ENCODE results near the gene FIGNL1.

FIGNL1 gene

GRCh38 chr7:50422858-50423257 is 27.3 kb downstream of the FIGNL1 start:
- no peak overlapping the region for H3K9ac ChIP-seq (ENCODE audit: low read depth, low read length)
- H3K4me3 ChIP-seq (ENCODE audit: low read length) = no peak overlapping the region
- no peak overlapping the region for H3K27ac ChIP-seq (ENCODE audit: low read length)
- H3K36me3 ChIP-seq (ENCODE audit: insufficient read depth, low read depth, low read length) = no peaks in the 10 kb centered on the region
- H3K9me3 ChIP-seq (ENCODE audit: insufficient read depth, low read depth, low read length) = no peaks in the 10 kb centered on the region
- no peaks in the 10 kb centered on the region for H3K27me3 ChIP-seq (ENCODE audit: insufficient read depth, low read length)
- H3K4me1 ChIP-seq (ENCODE audit: insufficient read depth, low read length) = peaks cover 4% of the 10 kb centered on the region

GRCh38 chr7:50421043-50421442 is 29.1 kb downstream of the FIGNL1 start:
- Histone ChIP-seq H3K9me3 (ENCODE audit: insufficient read depth, low read depth, low read length) (no peaks in the 10 kb centered on the region), H3K36me3 (ENCODE audit: insufficient read depth, low read depth, low read length) (no peaks in the 10 kb centered on the region), H3K4me3 (ENCODE audit: low read length) (no peak overlapping the region), H3K27ac (ENCODE audit: low read length) (no peak overlapping the region), H3K27me3 (ENCODE audit: insufficient read depth, low read length) (no peaks in the 10 kb centered on the region), H3K4me1 (ENCODE audit: insufficient read depth, low read length) (peaks cover 4% of the 10 kb centered on the region), H3K9ac (ENCODE audit: low read depth, low read length) (no peak overlapping the region)

GRCh38 chr7:50418526-50419290 is 31.4 kb downstream of the FIGNL1 start:
- Histone ChIP-seq H3K4me3 (ENCODE audit: low read length) (no peak overlapping the region), H3K27me3 (ENCODE audit: insufficient read depth, low read length) (no peaks in the 10 kb centered on the region), H3K9me3 (ENCODE audit: insufficient read depth, low read depth, low read length) (no peaks in the 10 kb centered on the region), H3K36me3 (ENCODE audit: insufficient read depth, low read depth, low read length) (no peaks in the 10 kb centered on the region), H3K9ac (ENCODE audit: low read depth, low read length) (no peak overlapping the region), H3K4me1 (ENCODE audit: insufficient read depth, low read length) (peaks cover 4% of the 10 kb centered on the region), H3K27ac (ENCODE audit: low read length) (no peak overlapping the region)

- H3K36me3 ChIP-seq (ENCODE audit: insufficient read depth, low read depth, low read length) = no peaks in the 10 kb centered on the region
- H3K4me1 ChIP-seq (ENCODE audit: insufficient read depth, low read length) = peaks cover 4% of the 10 kb centered on the region
- H3K27ac ChIP-seq (ENCODE audit: low read length) = no peak overlapping the region
- H3K27me3 ChIP-seq (ENCODE audit: insufficient read depth, low read length) = no peaks in the 10 kb centered on the region
- H3K4me3 ChIP-seq (ENCODE audit: low read length) = no peak overlapping the region
- no peaks in the 10 kb centered on the region for H3K9me3 ChIP-seq (ENCODE audit: insufficient read depth, low read depth, low read length)
- no peak overlapping the region for H3K9ac ChIP-seq (ENCODE audit: low read depth, low read length)
These were observed 32.0 kb downstream of the FIGNL1 start for GRCh38 chr7:50418086-50418515.

- H3K4me1 ChIP-seq (ENCODE audit: insufficient read depth, low read length) = peaks cover 4% of the 10 kb centered on the region
- no peak overlapping the region for H3K9ac ChIP-seq (ENCODE audit: low read depth, low read length)
- no peaks in the 10 kb centered on the region for H3K36me3 ChIP-seq (ENCODE audit: insufficient read depth, low read depth, low read length)
- H3K27ac ChIP-seq (ENCODE audit: low read length) = no peak overlapping the region
- H3K4me3 ChIP-seq (ENCODE audit: low read length) = no peak overlapping the region
- H3K9me3 ChIP-seq (ENCODE audit: insufficient read depth, low read depth, low read length) = no peaks in the 10 kb centered on the region
- no peaks in the 10 kb centered on the region for H3K27me3 ChIP-seq (ENCODE audit: insufficient read depth, low read length)
These were observed 33.5 kb downstream of the FIGNL1 start for GRCh38 chr7:50416527-50417182.

- no peaks in the 10 kb centered on the region for H3K36me3 ChIP-seq (ENCODE audit: insufficient read depth, low read depth, low read length)
- peaks cover 4% of the 10 kb centered on the region for H3K4me1 ChIP-seq (ENCODE audit: insufficient read depth, low read length)
- H3K27me3 ChIP-seq (ENCODE audit: insufficient read depth, low read length) = no peaks in the 10 kb centered on the region
- no peak overlapping the region for H3K9ac ChIP-seq (ENCODE audit: low read depth, low read length)
- H3K27ac ChIP-seq (ENCODE audit: low read length) = no peak overlapping the region
- H3K4me3 ChIP-seq (ENCODE audit: low read length) = no peak overlapping the region
- H3K9me3 ChIP-seq (ENCODE audit: insufficient read depth, low read depth, low read length) = no peaks in the 10 kb centered on the region
These were observed 34.2 kb downstream of the FIGNL1 start for GRCh38 chr7:50415844-50416364.

- H3K9ac ChIP-seq (ENCODE audit: low read depth, low read length) = no peak overlapping the region
- no peaks in the 10 kb centered on the region for H3K9me3 ChIP-seq (ENCODE audit: insufficient read depth, low read depth, low read length)
- H3K27me3 ChIP-seq (ENCODE audit: insufficient read depth, low read length) = no peaks in the 10 kb centered on the region
- no peaks in the 10 kb centered on the region for H3K36me3 ChIP-seq (ENCODE audit: insufficient read depth, low read depth, low read length)
- no peak overlapping the region for H3K27ac ChIP-seq (ENCODE audit: low read length)
- H3K4me1 ChIP-seq (ENCODE audit: insufficient read depth, low read length) = no peaks in the 10 kb centered on the region
- H3K4me3 ChIP-seq (ENCODE audit: low read length) = no peak overlapping the region
These were observed 36.6 kb downstream of the FIGNL1 start for GRCh38 chr7:50413561-50413960.

- no peak overlapping the region for H3K9ac ChIP-seq (ENCODE audit: low read depth, low read length)
- H3K27ac ChIP-seq (ENCODE audit: low read length) = no peak overlapping the region
These were observed 37.2 kb downstream of the FIGNL1 start for GRCh38 chr7:50412973-50413372.

GRCh38 chr7:50411332-50411731 is 38.8 kb downstream of the FIGNL1 start:
- no peak overlapping the region for H3K4me3 ChIP-seq (ENCODE audit: low read length)
- no peaks in the 10 kb centered on the region for H3K27me3 ChIP-seq (ENCODE audit: insufficient read depth, low read length)
- H3K9ac ChIP-seq (ENCODE audit: low read depth, low read length) = no peak overlapping the region
- no peak overlapping the region for H3K27ac ChIP-seq (ENCODE audit: low read length)
- no peaks in the 10 kb centered on the region for H3K4me1 ChIP-seq (ENCODE audit: insufficient read depth, low read length)
- no peaks in the 10 kb centered on the region for H3K36me3 ChIP-seq (ENCODE audit: insufficient read depth, low read depth, low read length)
- no peaks in the 10 kb centered on the region for H3K9me3 ChIP-seq (ENCODE audit: insufficient read depth, low read depth, low read length)

More at GRCh38 chr7:50412973-50413372, 37.2 kb downstream of the FIGNL1 start:
- Histone ChIP-seq H3K27me3 (ENCODE audit: insufficient read depth, low read length) (no peaks in the 10 kb centered on the region), H3K36me3 (ENCODE audit: insufficient read depth, low read depth, low read length) (no peaks in the 10 kb centered on the region), H3K4me3 (ENCODE audit: low read length) (no peak overlapping the region), H3K9me3 (ENCODE audit: insufficient read depth, low read depth, low read length) (no peaks in the 10 kb centered on the region), H3K4me1 (ENCODE audit: insufficient read depth, low read length) (no peaks in the 10 kb centered on the region)

GRCh38 chr7:50409856-50410745 is 40.0 kb downstream of the FIGNL1 start:
- H3K27me3 ChIP-seq (ENCODE audit: insufficient read depth, low read length) = no peaks in the 10 kb centered on the region
- H3K9ac ChIP-seq (ENCODE audit: low read depth, low read length) = no peak overlapping the region
- H3K36me3 ChIP-seq (ENCODE audit: insufficient read depth, low read depth, low read length) = no peaks in the 10 kb centered on the region
- H3K4me1 ChIP-seq (ENCODE audit: insufficient read depth, low read length) = no peaks in the 10 kb centered on the region
- no peak overlapping the region for H3K4me3 ChIP-seq (ENCODE audit: low read length)
- no peak overlapping the region for H3K27ac ChIP-seq (ENCODE audit: low read length)
- H3K9me3 ChIP-seq (ENCODE audit: insufficient read depth, low read depth, low read length) = no peaks in the 10 kb centered on the region

- Histone ChIP-seq H3K36me3 (ENCODE audit: insufficient read depth, low read depth, low read length) (no peaks in the 10 kb centered on the region), H3K27me3 (ENCODE audit: insufficient read depth, low read length) (no peaks in the 10 kb centered on the region), H3K4me1 (ENCODE audit: insufficient read depth, low read length) (no peaks in the 10 kb centered on the region), H3K27ac (ENCODE audit: low read length) (no peak overlapping the region), H3K9ac (ENCODE audit: low read depth, low read length) (no peak overlapping the region), H3K4me3 (ENCODE audit: low read length) (no peak overlapping the region), H3K9me3 (ENCODE audit: insufficient read depth, low read depth, low read length) (no peaks in the 10 kb centered on the region)
These were observed 43.2 kb downstream of the FIGNL1 start for GRCh38 chr7:50406935-50407334.
